GM12878 (cell line): ENCODE data around the gene ATG4B. TPM values are rescaled to one million over a fixed set of nuclear protein-coding genes. Genes with fewer than 3 reads are reported as not detected.

Experiments used
- ATAC-seq: fragments of 200-7000 bp; cut with Tn5 transposase; 3 replicates; pipeline ENCODE4 v1.9.1; 2020; ENCODE audit warnings: mild to moderate bottlenecking, moderate library complexity
- BruUV-seq: library from RNA; stranded (reverse); fragments of 400-500 nt; replicated peaks from 2 replicates; lab custom pipeline; 2021; lab: Mats Ljungman, UMichigan
- CTCF ChIA-PET: fragments of 300-600 bp; sonication (Branson Sonifier 250); formaldehyde crosslinking; extraction: SDS; loops from one replicate; lab custom pipeline; 2021; ENCODE audit warnings: inconsistent platforms; lab: Yijun Ruan, JAX
- POLR2A ChIA-PET: fragments of 350-600 bp; formaldehyde crosslinking; extraction: SDS; loops from one replicate; lab custom pipeline; 2021; ENCODE audit warnings: inconsistent platforms; lab: Charles Lee
- RAD21 ChIA-PET: fragments of 300-600 bp; sonication (Branson Sonifier 250); formaldehyde crosslinking; loops from one replicate; lab custom pipeline; 2023; ENCODE audit warnings: antibody characterized with exemption; ENCODE audit not compliant: unreplicated experiment; lab: Charles Lee
- SMC1A ChIA-PET: fragments of 300-600 bp; sonication (Branson Sonifier 250); formaldehyde crosslinking; loops from one replicate; lab custom pipeline; 2023; ENCODE audit not compliant: unreplicated experiment, uncharacterized antibody; lab: Charles Lee
- DNase-seq: peaks from one replicate; pipeline ENCODE4 v3.0.0-alpha.2; 2011; ENCODE audit warnings: low read depth, low spot score
- FAIRE-seq: peaks from 3 replicates; lab custom pipeline; 2011; peaks lifted over from hg19 to GRCh38; lab: Jason Lieb, UNC
- H2AFZ ChIP-seq: 2 replicates; pipeline ENCODE4 v1.6.0; 2011; ENCODE audit warnings: low read depth, low read length, control low read depth; ENCODE audit not compliant: control insufficient read depth
- H3K27ac ChIP-seq: 2 replicates; pipeline ENCODE4 v1.5.1; 2011; ENCODE audit warnings: control low read depth; ENCODE audit not compliant: control insufficient read depth, insufficient read depth
- H3K27me3 ChIP-seq, 2 experiments: replicated peaks in 1 of 2; 2 replicates each; pipeline versions ENCODE4 v1.6.0 to v1.6.1; 2011; ENCODE audit warnings: low read length in 1 of 2; ENCODE audit not compliant: control insufficient read depth in 2 of 2, insufficient read depth in 2 of 2
- H3K36me3 ChIP-seq, 2 experiments: 2 replicates each; pipeline ENCODE4 v1.5.1; 2011; ENCODE audit warnings: low read length in 1 of 2; ENCODE audit not compliant: control insufficient read depth in 2 of 2, insufficient read depth in 2 of 2
- H3K4me1 ChIP-seq: 2 replicates; pipeline ENCODE4 v1.6.1; 2011; ENCODE audit warnings: mild to moderate bottlenecking, low read length, moderate library complexity, mixed read lengths; ENCODE audit not compliant: control insufficient read depth, insufficient read depth
- H3K4me2 ChIP-seq: 2 replicates; pipeline ENCODE4 v1.6.0; 2011; ENCODE audit warnings: control low read depth; ENCODE audit not compliant: control insufficient read depth, insufficient read depth
- H3K4me3 ChIP-seq: fragments of 200-600 bp; sonication (generic); 2 replicates; pipeline ENCODE4 v1.5.1; 2016
- H3K79me2 ChIP-seq: 2 replicates; pipeline ENCODE4 v1.6.0; 2011; ENCODE audit warnings: low read length; ENCODE audit not compliant: control insufficient read depth, insufficient read depth
- H3K9ac ChIP-seq: 2 replicates; pipeline ENCODE4 v1.8.0; 2011; ENCODE audit warnings: low read length, control low read depth, mixed read lengths; ENCODE audit not compliant: control insufficient read depth, insufficient read depth
- H3K9me3 ChIP-seq: replicated peaks from 3 replicates; pipeline ENCODE4 v1.5.1; 2011; ENCODE audit warnings: mild to moderate bottlenecking, low read length; ENCODE audit not compliant: control insufficient read depth, insufficient read depth
- H4K20me1 ChIP-seq: 2 replicates; pipeline ENCODE4 v1.6.0; 2011; ENCODE audit not compliant: control insufficient read depth, insufficient read depth
- EP300 ChIP-seq, 2 experiments: fragments of 150-350 bp in 1 of 2; IDR thresholded peaks; 2 replicates each; pipeline ENCODE4 v1.6.1; 2011 to 2012; ENCODE audit warnings: low read depth in 2 of 2, low read length in 2 of 2, borderline replicate concordance in 1 of 2, improper control_type of control experiment in 1 of 2, inconsistent platforms in 1 of 2; ENCODE audit not compliant: control insufficient read depth in 1 of 2
- KAT2A ChIP-seq: conservative IDR thresholded peaks from 2 replicates; pipeline ENCODE4 v1.6.1; 2011; ENCODE audit warnings: low read depth, low read length; ENCODE audit not compliant: control insufficient read depth
- NR2F1 ChIP-seq: fragments of 450-650 bp; conservative IDR thresholded peaks from 2 replicates; pipeline ENCODE4 v1.6.1; 2017; ENCODE audit warnings: mild to moderate bottlenecking
- USF1 ChIP-seq: IDR thresholded peaks from 2 replicates; pipeline ENCODE4 v1.6.1; 2011; ENCODE audit warnings: borderline replicate concordance, low read depth, mild to moderate bottlenecking, moderate library complexity, mixed read lengths, low read length; ENCODE audit not compliant: insufficient read depth; ENCODE audit errors: extremely low read length
- WGBS: methylation state at CpG from one replicate; pipeline ENCODE4 v1.1.6; 2016; ENCODE audit warnings: low lambda C conversion rate; ENCODE audit not compliant: insufficient replicate concordance, insufficient coverage; ENCODE audit errors: missing lambda C conversion rate; 5-methylcytosine and 5-hydroxymethylcytosine counted together
- in situ Hi-C: fragments of 300-500 bp; cut with MboI; formaldehyde crosslinking; loops from 9 replicates; pipeline ENCODE4 v1.14.3; 2018; ENCODE audit warnings: mixed read lengths
- intact Hi-C: fragments of 100-400 bp; cut with micrococcal nuclease; formaldehyde crosslinking; loops from one replicate; pipeline ENCODE4 v1.14.2; 2022; ENCODE audit not compliant: unreplicated experiment
- polyA plus RNA-seq, 11 experiments: library from polyadenylated mRNA; depleted of rRNA in 4 of 11; unstranded in 6 of 11; stranded (reverse) in 5 of 11; fragments of >200 nt; fragmentation: Nextera tagmentation in 4 of 11; fragmentation: Illumina TruSeq in 1 of 11; extraction: Ambion mirVana in 4 of 11; extraction: Trizol in 1 of 11; gene quantifications; 1 replicate in 1 of 11; 2 replicates in 10 of 11; pipeline versions ENCODE4 v1.2.1 to v1.2.3, GENCODE V29; 2011 to 2016; ENCODE audit warnings: inconsistent platforms in 2 of 11, missing spikeins in 2 of 11, low read depth in 1 of 11
- total RNA-seq, 4 experiments: library from RNA; depleted of rRNA in 3 of 4; stranded (reverse); fragments of >200 nt in 3 of 4; fragmentation: Illumina TruSeq in 1 of 4; extraction: Trizol in 1 of 4; gene quantifications; 2 replicates each; pipeline versions ENCODE4 v1.2.1 to v1.2.3, GENCODE V29; 2013 to 2021
- TF ChIP-seq, protein P1 (sequence below), 3 experiments: IDR thresholded peaks in 2 of 3; conservative IDR thresholded peaks in 1 of 3; 2 replicates each; pipeline ENCODE4 v1.5.1; 2011; ENCODE audit warnings: low read depth in 3 of 3, low read length in 3 of 3, mild to moderate bottlenecking in 3 of 3, control low read depth in 2 of 3, moderate library complexity in 2 of 3, inconsistent platforms in 1 of 3, mixed read lengths in 1 of 3; ENCODE audit not compliant: control insufficient read depth in 2 of 3, insufficient read depth in 1 of 3; ENCODE audit errors: extremely low read depth in 1 of 3

The ATG4B gene
- total and polyA plus RNA-seq, 10 of the 15 experiments (the other 5 are each of a cell fraction or from before 2014, with no cell fraction given), result 5.8 to 84.1 (median 64.9) TPM

DNA sequence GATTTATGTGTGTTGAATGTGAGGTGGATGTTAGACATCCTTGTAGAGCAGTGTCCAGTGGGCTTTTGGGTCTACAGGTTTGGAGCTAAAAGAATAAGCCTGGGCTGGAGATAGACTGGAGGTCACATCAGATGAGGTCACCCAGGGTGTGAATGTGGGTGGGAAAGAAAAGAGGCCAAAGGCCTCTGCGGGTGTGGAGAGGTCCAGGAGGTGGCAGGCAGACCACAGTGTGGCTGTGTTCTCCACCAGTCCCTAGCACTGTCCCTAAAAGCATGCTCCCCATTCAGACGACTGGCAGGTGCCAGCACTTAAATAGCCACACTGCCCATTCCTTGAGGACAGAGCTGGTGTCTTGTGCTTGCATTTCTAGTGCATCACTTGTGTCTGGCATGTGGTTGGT is 4.1 kb downstream of the ATG4B start:
- Histone ChIP-seq H3K36me3 (peaks cover 2 to 5% of the 10 kb centered on the region in 2 experiments; a peak in 1 of 4 replicates), H4K20me1 (no peaks in the 10 kb centered on the region), H3K9ac (no peak overlapping the region), H3K27me3 (no peaks in the 10 kb centered on the region), H3K27ac (no peak overlapping the region), H3K79me2 (peaks cover 61% of the 10 kb centered on the region), H3K9me3 (no peaks in the 10 kb centered on the region; the same call in 1 of the 3 replicates), H3K4me1 (peaks cover 4% of the 10 kb centered on the region), H3K4me2 (peak overlapping the region; percentile 38; the same call in 1 of the 2 replicates), H2AFZ (no peak overlapping the region), H3K4me3 (no peak overlapping the region)
- ChIA-PET CTCF (interaction anchor here (1.1 kb wide), 1 partner anchor 237 kb away, joined by 3 read pairs; no protein-coding TSS in a partner anchor), POLR2A (no interaction called here), SMC1A (interaction anchor here (0.7 to 2.6 kb wide), 2 partner anchors 17 to 200 kb away, joined by 3 to 6 read pairs; no protein-coding TSS in a partner anchor), RAD21 (no interaction called here)
- WGBS, result 66% methylated on average over 2 of the region's 2 CpGs
- BruUV-seq, result no TSS peak
- in situ Hi-C loops, result no loop called here
- TF ChIP-seq EP300 (IDR thresholded peaks at IDR 0.05; ENCODE audit: borderline replicate concordance in 1 of 2, control insufficient read depth in 1 of 2, low read depth in 2 of 2, low read length in 2 of 2) (no peak), KAT2A (no peak), NR2F1 (peak; percentile 55; the same call in 1 of the 2 replicates)
- DNase-seq, result no peak
- ATAC-seq, result no peak
- intact Hi-C loops, result no loop called here
- FAIRE-seq, result no peak

GRCh38 chr2:241645056-241645914 is 7.8 kb downstream of the ATG4B start:
- ATAC-seq (no peak), DNase-seq (no peak), FAIRE-seq (no peak)
- Histone ChIP-seq H3K4me2 (no peak overlapping the region), H3K9me3 (no peaks in the 10 kb centered on the region), H4K20me1 (no peaks in the 10 kb centered on the region; the same call in 1 of the 2 replicates), H2AFZ (no peak overlapping the region), H3K9ac (no peak overlapping the region), H3K27ac (no peak overlapping the region), H3K4me3 (no peak overlapping the region), H3K79me2 (peaks cover 37% of the 10 kb centered on the region), H3K4me1 (no peaks in the 10 kb centered on the region), H3K36me3 (peaks cover 2 to 5% of the 10 kb centered on the region in 2 experiments; a peak in 1 of 4 replicates), H3K27me3 (no peaks in the 10 kb centered on the region)
- ChIA-PET CTCF (interaction anchor here (0.8 kb wide), 1 partner anchor 234 kb away, joined by 3 read pairs; no protein-coding TSS in a partner anchor), POLR2A (no interaction called here), SMC1A (no interaction called here), RAD21 (interaction anchor here (0.5 kb wide), 1 partner anchor 13 kb away, joined by 3 read pairs; no protein-coding TSS in a partner anchor)
- in situ Hi-C loops, result no loop called here
- TF ChIP-seq, protein P1, sequence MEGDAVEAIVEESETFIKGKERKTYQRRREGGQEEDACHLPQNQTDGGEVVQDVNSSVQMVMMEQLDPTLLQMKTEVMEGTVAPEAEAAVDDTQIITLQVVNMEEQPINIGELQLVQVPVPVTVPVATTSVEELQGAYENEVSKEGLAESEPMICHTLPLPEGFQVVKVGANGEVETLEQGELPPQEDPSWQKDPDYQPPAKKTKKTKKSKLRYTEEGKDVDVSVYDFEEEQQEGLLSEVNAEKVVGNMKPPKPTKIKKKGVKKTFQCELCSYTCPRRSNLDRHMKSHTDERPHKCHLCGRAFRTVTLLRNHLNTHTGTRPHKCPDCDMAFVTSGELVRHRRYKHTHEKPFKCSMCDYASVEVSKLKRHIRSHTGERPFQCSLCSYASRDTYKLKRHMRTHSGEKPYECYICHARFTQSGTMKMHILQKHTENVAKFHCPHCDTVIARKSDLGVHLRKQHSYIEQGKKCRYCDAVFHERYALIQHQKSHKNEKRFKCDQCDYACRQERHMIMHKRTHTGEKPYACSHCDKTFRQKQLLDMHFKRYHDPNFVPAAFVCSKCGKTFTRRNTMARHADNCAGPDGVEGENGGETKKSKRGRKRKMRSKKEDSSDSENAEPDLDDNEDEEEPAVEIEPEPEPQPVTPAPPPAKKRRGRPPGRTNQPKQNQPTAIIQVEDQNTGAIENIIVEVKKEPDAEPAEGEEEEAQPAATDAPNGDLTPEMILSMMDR (IDR thresholded peaks at IDR 0.05 in 2 of 3, conservative IDR thresholded peaks at IDR 0.05 in 1 of 3; ENCODE audit: control insufficient read depth in 2 of 3, extremely low read depth in 1 of 3, insufficient read depth in 1 of 3, low read depth in 3 of 3, low read length in 3 of 3), result no peak
- no peak for TF ChIP-seq USF1
- BruUV-seq, result no TSS peak
- intact Hi-C loops, result no loop called here
- 91% methylated on average over 26 of the region's 26 CpGs for WGBS
